Liver (tissue), 4 donors: ENCODE results near the gene POGK. TPM values are rescaled to one million over a fixed set of nuclear protein-coding genes. Genes with fewer than 3 reads are reported as not detected.

Source experiments
- polyA plus RNA-seq, 2 donors: library from polyadenylated mRNA; stranded (reverse) in 1 of 2; unstranded in 1 of 2; fragments of 200-250 nt in 1 of 2; fragments of >200 nt in 1 of 2; fragmentation: Nextera tagmentation in 1 of 2; extraction: Ambion mirVana in 1 of 2; gene quantifications; one replicate each; pipeline versions ENCODE4 v1.2.1 to v1.2.3, GENCODE V29; 2013 to 2015
- total RNA-seq, 2 donors: library from RNA; depleted of rRNA; stranded (reverse); fragments of >200 nt; gene quantifications; one replicate each; pipeline ENCODE4 v1.2.3, GENCODE V29; 2014
- donor health status: healthy.
- donor health status: healthy.
- donor health status: healthy.

The POGK gene
- total and polyA plus RNA-seq, 4 donors: 4.2 to 14.1 (median 6.7) TPM

Other genes with a start within 250 kb of the POGK start
- 10 to 100 TPM; 12.9 to 17.1 TPM for gene TADA1, start 36.8 kb downstream of the POGK start, total RNA-seq
- 10 to 100 TPM in 1 of 2 donors, 1 to 10 TPM in 1; 9.1 to 21.3 TPM for gene TADA1, start 36.8 kb downstream of the POGK start, polyA plus RNA-seq
- 1 to 10 TPM in 1 of 2 donors, under 1 TPM in 1; 0.09 to 7.4 TPM for gene ILDR2, start 136.1 kb downstream of the POGK start, total RNA-seq
- under 1 TPM; 0.42 to 0.46 TPM for gene ILDR2, start 136.1 kb downstream of the POGK start, polyA plus RNA-seq
- under 1 TPM in 1 of 2 donors, not detected in 1; 0.14 TPM for gene MAEL, start 149.8 kb downstream of the POGK start, total RNA-seq
- under 1 TPM in 1 of 2 donors, not detected in 1; 0.23 TPM for gene MAEL, start 149.8 kb downstream of the POGK start, polyA plus RNA-seq